GM18868 (cell line): Measurements from ENCODE around the gene MACROD2.
"Not testable (repeated sequence)": the region's sequence is repeated elsewhere in the genome, so short reads cannot be mapped to it uniquely, and the experiment has no call there.

Source experiments
- ATAC-seq: cut with Tn5 transposase; IDR thresholded peaks from one replicate; pipeline ENCODE4 v1.9.1; 2021; ENCODE audit warnings: mild to moderate bottlenecking, moderate library complexity; ENCODE audit not compliant: unreplicated experiment

MACROD2 gene

GRCh38 chr20:15512916-15513315 is 1517.6 kb downstream of the MACROD2 start:
- ATAC-seq = no peak

GRCh38 chr20:15515691-15516090 is 1520.4 kb downstream of the MACROD2 start:
- no peak for ATAC-seq

GRCh38 chr20:15520930-15521524 is 1525.7 kb downstream of the MACROD2 start:
- no peak for ATAC-seq

GRCh38 chr20:15523400-15523799 is 1528.1 kb downstream of the MACROD2 start:
- ATAC-seq = no peak

GRCh38 chr20:15528391-15529111 is 1533.2 kb downstream of the MACROD2 start:
- ATAC-seq = no peak

- ATAC-seq = no peak
Observed at GRCh38 chr20:15535863-15536262, 1540.5 kb downstream of the MACROD2 start.

GRCh38 chr20:15537200-15537599 is 1541.9 kb downstream of the MACROD2 start:
- not testable (repeated sequence) for ATAC-seq

- ATAC-seq = no peak
Observed at GRCh38 chr20:15542655-15543054, 1547.3 kb downstream of the MACROD2 start.

GRCh38 chr20:15544742-15545141 is 1549.4 kb downstream of the MACROD2 start:
- ATAC-seq = no peak

GRCh38 chr20:15546525-15547023 is 1551.3 kb downstream of the MACROD2 start:
- ATAC-seq = no peak

GRCh38 chr20:15547119-15547518 is 1551.8 kb downstream of the MACROD2 start:
- no peak for ATAC-seq

- no peak for ATAC-seq
Observed at GRCh38 chr20:15550116-15550870, 1555.0 kb downstream of the MACROD2 start.

GRCh38 chr20:15555913-15556312 is 1560.6 kb downstream of the MACROD2 start:
- no peak for ATAC-seq

GRCh38 chr20:15556869-15557268 is 1561.6 kb downstream of the MACROD2 start:
- no peak for ATAC-seq

- no peak for ATAC-seq
Observed at GRCh38 chr20:15561070-15561569, 1565.8 kb downstream of the MACROD2 start.

- no peak for ATAC-seq
Observed at GRCh38 chr20:15561707-15562404, 1566.5 kb downstream of the MACROD2 start.

GRCh38 chr20:15563836-15564235 is 1568.5 kb downstream of the MACROD2 start:
- ATAC-seq = no peak

- ATAC-seq = peak; percentile 72
Observed at GRCh38 chr20:15564981-15565380, 1569.7 kb downstream of the MACROD2 start.

- no peak for ATAC-seq
Observed at GRCh38 chr20:15565786-15566185, 1570.5 kb downstream of the MACROD2 start.

- no peak for ATAC-seq
Observed at GRCh38 chr20:15567219-15567618, 1571.9 kb downstream of the MACROD2 start.

- no peak for ATAC-seq
Observed at GRCh38 chr20:15570156-15570555, 1574.8 kb downstream of the MACROD2 start.
